ENCODE data around the gene BICDL1.

The BICDL1 gene

DNA sequence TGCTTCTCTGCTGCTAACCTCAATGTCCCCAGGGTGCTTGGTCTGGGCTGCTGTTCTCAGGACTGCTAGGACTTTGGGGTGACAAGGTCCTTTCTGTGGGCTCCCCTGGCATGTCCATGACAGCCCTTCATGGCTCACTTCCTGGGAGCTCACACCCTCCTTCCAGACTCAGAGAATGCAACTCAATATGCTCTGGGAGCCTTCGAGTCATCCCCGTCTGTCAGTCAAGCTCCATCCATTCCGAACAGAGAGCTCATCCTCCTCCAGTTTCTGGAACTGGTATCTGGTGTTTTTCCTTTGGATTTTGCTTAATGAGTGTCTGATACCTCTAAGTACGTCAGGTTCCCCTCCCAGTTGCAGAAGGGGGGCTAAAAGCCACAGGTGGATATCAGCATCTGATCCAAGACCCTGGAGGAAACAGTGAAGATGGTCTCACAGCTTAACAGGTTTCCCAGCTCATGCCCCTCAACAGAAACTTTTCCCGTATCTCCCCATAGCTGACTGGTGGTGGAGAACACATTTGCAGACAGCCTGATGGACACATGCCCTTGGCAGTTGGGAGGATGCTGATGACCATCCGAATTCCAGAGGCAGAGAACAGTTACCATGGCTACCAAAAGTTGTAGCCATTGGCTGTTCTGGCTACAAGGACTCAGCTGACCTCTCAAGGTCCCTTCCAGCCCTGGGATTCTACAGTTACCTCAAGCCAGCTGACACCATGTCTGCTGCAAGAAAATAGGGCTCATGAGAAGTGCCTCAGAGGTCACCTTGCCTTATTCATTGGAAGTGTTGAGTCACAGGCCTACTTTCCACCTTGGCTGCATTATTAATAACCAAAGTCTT lies 137.0 kb downstream of the BICDL1 start:
- peak overlapping the region; percentile 6; the same call in 1 of the 2 replicates for H3K27ac ChIP-seq (replicated peaks)
- TF ChIP-seq, protein P1, sequence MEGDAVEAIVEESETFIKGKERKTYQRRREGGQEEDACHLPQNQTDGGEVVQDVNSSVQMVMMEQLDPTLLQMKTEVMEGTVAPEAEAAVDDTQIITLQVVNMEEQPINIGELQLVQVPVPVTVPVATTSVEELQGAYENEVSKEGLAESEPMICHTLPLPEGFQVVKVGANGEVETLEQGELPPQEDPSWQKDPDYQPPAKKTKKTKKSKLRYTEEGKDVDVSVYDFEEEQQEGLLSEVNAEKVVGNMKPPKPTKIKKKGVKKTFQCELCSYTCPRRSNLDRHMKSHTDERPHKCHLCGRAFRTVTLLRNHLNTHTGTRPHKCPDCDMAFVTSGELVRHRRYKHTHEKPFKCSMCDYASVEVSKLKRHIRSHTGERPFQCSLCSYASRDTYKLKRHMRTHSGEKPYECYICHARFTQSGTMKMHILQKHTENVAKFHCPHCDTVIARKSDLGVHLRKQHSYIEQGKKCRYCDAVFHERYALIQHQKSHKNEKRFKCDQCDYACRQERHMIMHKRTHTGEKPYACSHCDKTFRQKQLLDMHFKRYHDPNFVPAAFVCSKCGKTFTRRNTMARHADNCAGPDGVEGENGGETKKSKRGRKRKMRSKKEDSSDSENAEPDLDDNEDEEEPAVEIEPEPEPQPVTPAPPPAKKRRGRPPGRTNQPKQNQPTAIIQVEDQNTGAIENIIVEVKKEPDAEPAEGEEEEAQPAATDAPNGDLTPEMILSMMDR (IDR thresholded peaks at IDR 0.05; ENCODE audit: insufficient read depth, low read length) = no peak
- TF ChIP-seq, protein P2, sequence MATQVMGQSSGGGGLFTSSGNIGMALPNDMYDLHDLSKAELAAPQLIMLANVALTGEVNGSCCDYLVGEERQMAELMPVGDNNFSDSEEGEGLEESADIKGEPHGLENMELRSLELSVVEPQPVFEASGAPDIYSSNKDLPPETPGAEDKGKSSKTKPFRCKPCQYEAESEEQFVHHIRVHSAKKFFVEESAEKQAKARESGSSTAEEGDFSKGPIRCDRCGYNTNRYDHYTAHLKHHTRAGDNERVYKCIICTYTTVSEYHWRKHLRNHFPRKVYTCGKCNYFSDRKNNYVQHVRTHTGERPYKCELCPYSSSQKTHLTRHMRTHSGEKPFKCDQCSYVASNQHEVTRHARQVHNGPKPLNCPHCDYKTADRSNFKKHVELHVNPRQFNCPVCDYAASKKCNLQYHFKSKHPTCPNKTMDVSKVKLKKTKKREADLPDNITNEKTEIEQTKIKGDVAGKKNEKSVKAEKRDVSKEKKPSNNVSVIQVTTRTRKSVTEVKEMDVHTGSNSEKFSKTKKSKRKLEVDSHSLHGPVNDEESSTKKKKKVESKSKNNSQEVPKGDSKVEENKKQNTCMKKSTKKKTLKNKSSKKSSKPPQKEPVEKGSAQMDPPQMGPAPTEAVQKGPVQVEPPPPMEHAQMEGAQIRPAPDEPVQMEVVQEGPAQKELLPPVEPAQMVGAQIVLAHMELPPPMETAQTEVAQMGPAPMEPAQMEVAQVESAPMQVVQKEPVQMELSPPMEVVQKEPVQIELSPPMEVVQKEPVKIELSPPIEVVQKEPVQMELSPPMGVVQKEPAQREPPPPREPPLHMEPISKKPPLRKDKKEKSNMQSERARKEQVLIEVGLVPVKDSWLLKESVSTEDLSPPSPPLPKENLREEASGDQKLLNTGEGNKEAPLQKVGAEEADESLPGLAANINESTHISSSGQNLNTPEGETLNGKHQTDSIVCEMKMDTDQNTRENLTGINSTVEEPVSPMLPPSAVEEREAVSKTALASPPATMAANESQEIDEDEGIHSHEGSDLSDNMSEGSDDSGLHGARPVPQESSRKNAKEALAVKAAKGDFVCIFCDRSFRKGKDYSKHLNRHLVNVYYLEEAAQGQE (IDR thresholded peaks at IDR 0.05; ENCODE audit: insufficient replicate concordance, low read depth) = no peak
- TF ChIP-seq POLR2AphosphoS5 (IDR thresholded peaks at IDR 0.05; ENCODE audit: low read depth) = peak; percentile 15
- H3K27me3 ChIP-seq (ENCODE audit: insufficient read depth, poor library complexity, severe bottlenecking) = no peaks in the 10 kb centered on the region
- no peak overlapping the region for H3K4me3 ChIP-seq (replicated peaks; ENCODE audit: insufficient read depth, low read length)
- DNase-seq (ENCODE audit: low read depth in 1 of 2, low spot score in 1 of 2) = no peak

DNA sequence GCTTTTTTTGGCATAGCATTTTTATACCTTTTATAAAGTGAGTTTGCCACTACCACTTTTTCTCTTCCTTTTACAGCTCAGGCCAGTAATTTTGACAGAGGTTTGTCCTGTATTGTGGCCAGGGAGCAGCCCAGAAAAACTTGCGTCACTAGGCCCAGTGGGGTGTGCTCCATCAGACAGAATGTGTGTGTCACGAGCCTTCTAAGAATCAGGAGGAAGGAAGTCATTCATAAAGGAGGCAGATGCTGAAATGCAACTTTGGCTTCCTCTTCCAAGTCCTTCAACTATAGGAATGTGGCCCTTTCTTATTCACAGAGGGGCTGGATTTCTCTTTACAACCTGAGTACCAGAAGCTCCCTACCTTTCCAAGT lies 137.6 kb downstream of the BICDL1 start:
- DNase-seq (ENCODE audit: low read depth in 1 of 2, low spot score in 1 of 2) = peak; percentile 80 to 88
- Histone ChIP-seq H3K27ac (replicated peaks) (peak overlapping the region; percentile 9), H3K27me3 (ENCODE audit: insufficient read depth, poor library complexity, severe bottlenecking) (no peaks in the 10 kb centered on the region), H3K4me3 (replicated peaks; ENCODE audit: insufficient read depth, low read length) (no peak overlapping the region)
- TF ChIP-seq SPI1 (IDR thresholded peaks at IDR 0.05; ENCODE audit: borderline replicate concordance, low read depth) (peak; percentile 86), POLR2AphosphoS5 (IDR thresholded peaks at IDR 0.05; ENCODE audit: low read depth) (0 out of 2 replicates have a peak, but pooled peaks have one; percentile 38)
- TF ChIP-seq, protein P2 (IDR thresholded peaks at IDR 0.05; ENCODE audit: insufficient replicate concordance, low read depth) = no peak

DNA sequence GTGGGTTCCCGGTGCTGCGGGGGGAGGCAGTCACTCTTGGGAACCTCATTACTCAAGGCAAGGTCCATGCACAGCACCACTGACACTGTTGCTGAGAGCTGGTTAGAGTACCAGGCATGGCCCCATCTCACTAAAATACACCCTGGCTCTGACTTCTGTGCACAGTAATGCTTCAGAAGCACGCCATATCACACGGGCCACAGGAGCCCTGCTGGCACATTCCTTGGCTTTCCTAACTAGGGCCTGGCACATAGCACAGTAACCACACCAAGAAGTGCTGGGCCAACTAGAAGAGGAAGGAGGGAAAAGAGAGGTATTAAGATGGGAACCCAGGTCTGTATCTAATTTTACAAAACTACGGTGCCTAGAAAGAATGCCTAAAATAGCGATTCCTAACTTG lies 141.0 kb downstream of the BICDL1 start:
- H3K27ac ChIP-seq (replicated peaks) = no peak overlapping the region
- DNase-seq (ENCODE audit: low read depth in 1 of 2, low spot score in 1 of 2) = no peak
- TF ChIP-seq, protein P2 (IDR thresholded peaks at IDR 0.05; ENCODE audit: insufficient replicate concordance, low read depth) = no peak
- TF ChIP-seq POLR2AphosphoS5 (IDR thresholded peaks at IDR 0.05; ENCODE audit: low read depth) (no peak), GABPA (IDR thresholded peaks at IDR 0.05; ENCODE audit: low read depth) (no peak), SPI1 (IDR thresholded peaks at IDR 0.05; ENCODE audit: borderline replicate concordance, low read depth) (no peak)
- TF ChIP-seq, protein P1 (IDR thresholded peaks at IDR 0.05; ENCODE audit: insufficient read depth, low read length) = no peak
- H3K4me3 ChIP-seq (replicated peaks; ENCODE audit: insufficient read depth, low read length) = no peak overlapping the region
- H3K27me3 ChIP-seq (ENCODE audit: insufficient read depth, poor library complexity, severe bottlenecking) = no peaks in the 10 kb centered on the region
